HepG2 (cell line): ENCODE results near the gene RBBP8NL. TPM values are rescaled to one million over a fixed set of nuclear protein-coding genes. Genes with fewer than 3 reads are reported as not detected.

Source experiments
- ATAC-seq: fragments of 200-7000 bp; cut with Tn5 transposase; 3 replicates; pipeline ENCODE4 v1.9.1; 2020; ENCODE audit warnings: mild to moderate bottlenecking, moderate library complexity
- BruUV-seq: library from RNA; stranded (reverse); fragments of 400-500 nt; replicated peaks from 2 replicates; lab custom pipeline; 2021; lab: Mats Ljungman, UMichigan
- CTCF ChIA-PET: fragments of 300-600 bp; formaldehyde crosslinking; extraction: SDS; loops from one replicate; lab custom pipeline; 2021; ENCODE audit warnings: low total read pairs, inconsistent platforms, low intra/inter-chr PET ratio; lab: Yijun Ruan, JAX
- POLR2A ChIA-PET: fragments of 350-600 bp; sonication (Branson Sonifier 250); formaldehyde crosslinking; loops from one replicate; lab custom pipeline; 2020; ENCODE audit warnings: antibody characterized with exemption, inconsistent platforms; lab: Yijun Ruan, JAX
- DNase-seq: peaks from one replicate; pipeline ENCODE4 v3.0.0-alpha.2; 2015; ENCODE audit warnings: low spot score
- FAIRE-seq: peaks from 3 replicates; lab custom pipeline; 2011; peaks lifted over from hg19 to GRCh38; lab: Jason Lieb, UNC
- H2AFZ ChIP-seq: one replicate; pipeline ENCODE4 v1.6.1; 2011; ENCODE audit warnings: low read length, inconsistent platforms
- H3K27ac ChIP-seq: fragments of 300-600 bp; 3 replicates; pipeline ENCODE4 v1.8.0; 2011; ENCODE audit warnings: mixed run types, mild to moderate bottlenecking, mixed read lengths, low read length, inconsistent platforms; ENCODE audit not compliant: insufficient read depth; ENCODE audit errors: extremely low read length
- H3K27me3 ChIP-seq, 2 experiments: fragments of 200-600 bp in 1 of 2; 2 replicates in 1 of 2; 3 replicates in 1 of 2; pipeline versions ENCODE4 v1.6.0 to v1.8.0; 2011; ENCODE audit warnings: low read length in 2 of 2, mild to moderate bottlenecking in 2 of 2, moderate library complexity in 2 of 2, inconsistent platforms in 1 of 2; ENCODE audit not compliant: insufficient read depth in 2 of 2, control insufficient read depth in 1 of 2
- H3K36me3 ChIP-seq, 2 experiments: fragments of 200-600 bp in 1 of 2; replicated peaks in 1 of 2; 2 replicates in 1 of 2; 3 replicates in 1 of 2; pipeline versions ENCODE4 v1.5.1 to v1.8.0; 2011; ENCODE audit warnings: low read length in 2 of 2, inconsistent platforms in 1 of 2; ENCODE audit not compliant: insufficient read depth in 2 of 2, control insufficient read depth in 1 of 2
- H3K4me1 ChIP-seq: 2 replicates; pipeline ENCODE4 v1.5.1; 2012; ENCODE audit warnings: low read length, inconsistent platforms; ENCODE audit not compliant: insufficient read depth
- H3K4me2 ChIP-seq: 2 replicates; pipeline ENCODE4 v1.6.0; 2011; ENCODE audit warnings: low read depth, low read length, inconsistent platforms
- H3K4me3 ChIP-seq, 3 experiments: fragments of 200-600 bp in 1 of 3; sonication (generic), shearing (Covaris generic) in 1 of 3; replicated peaks in 1 of 3; 2 replicates each; pipeline ENCODE4 v1.5.1; 2011 to 2016; ENCODE audit warnings: low read length in 3 of 3, inconsistent platforms in 2 of 3, low read depth in 2 of 3, mild to moderate bottlenecking in 2 of 3, control low read depth in 1 of 3, mixed read lengths in 1 of 3; ENCODE audit not compliant: insufficient read depth in 1 of 3
- H3K79me2 ChIP-seq: one replicate; pipeline ENCODE4 v1.6.1; 2011; ENCODE audit warnings: low read length, inconsistent platforms; ENCODE audit not compliant: insufficient read depth
- H3K9ac ChIP-seq: 2 replicates; pipeline ENCODE4 v1.6.0; 2011; ENCODE audit warnings: mild to moderate bottlenecking, low read depth, low read length, inconsistent platforms; ENCODE audit not compliant: insufficient read depth
- H3K9me3 ChIP-seq: 2 replicates; pipeline ENCODE4 v1.5.1; 2012; ENCODE audit warnings: mild to moderate bottlenecking, low read length
- H4K20me1 ChIP-seq: 2 replicates; pipeline ENCODE4 v1.6.0; 2011; ENCODE audit warnings: inconsistent platforms, mild to moderate bottlenecking, low read length, moderate library complexity; ENCODE audit not compliant: insufficient read depth
- CCDC6 ChIP-seq: sonication (generic); formaldehyde crosslinking; IDR thresholded peaks from 2 replicates; pipeline ENCODE4 v1.8.1; 2022; ENCODE audit warnings: mild to moderate bottlenecking, missing genetic modification reagents, moderate library complexity
- HMGA1 ChIP-seq: sonication (generic); formaldehyde crosslinking; conservative IDR thresholded peaks from 2 replicates; pipeline ENCODE4 v1.4.0; 2020; ENCODE audit warnings: missing genetic modification reagents
- HOXD1 ChIP-seq: sonication (generic); formaldehyde crosslinking; IDR thresholded peaks from 2 replicates; pipeline ENCODE4 v1.5.0; 2020; ENCODE audit warnings: missing genetic modification reagents
- KDM5B ChIP-seq: sonication (generic); formaldehyde crosslinking; IDR thresholded peaks from 2 replicates; pipeline ENCODE4 v1.4.0; 2020; ENCODE audit warnings: missing genetic modification reagents, mild to moderate bottlenecking, borderline replicate concordance
- MEF2D ChIP-seq: sonication (generic); formaldehyde crosslinking; IDR thresholded peaks from 2 replicates; pipeline ENCODE4 v1.5.1; 2020; ENCODE audit warnings: mild to moderate bottlenecking, missing genetic modification reagents
- MXD3 ChIP-seq: IDR thresholded peaks from 2 replicates; pipeline ENCODE4 v1.6.1; 2016; ENCODE audit warnings: mild to moderate bottlenecking, missing biosample characterization, missing genetic modification reagents
- PHF5A ChIP-seq: IDR thresholded peaks from one replicate; pipeline ENCODE4 v1.6.1; 2018; ENCODE audit warnings: low read depth, missing genetic modification reagents; ENCODE audit not compliant: unreplicated experiment
- REST ChIP-seq, 2 experiments: IDR thresholded peaks; 2 replicates each; pipeline ENCODE4 v1.6.1; 2011 to 2012; ENCODE audit warnings: low read length in 2 of 2, borderline replicate concordance in 1 of 2, low read depth in 1 of 2, mild to moderate bottlenecking in 1 of 2, moderate library complexity in 1 of 2
- RXRB ChIP-seq: IDR thresholded peaks from 2 replicates; pipeline ENCODE4 v1.6.1; 2016; ENCODE audit warnings: borderline replicate concordance, missing genetic modification reagents, missing compliant biosample characterization
- TFDP1 ChIP-seq: IDR thresholded peaks from 2 replicates; pipeline ENCODE4 v1.6.1; 2016; ENCODE audit warnings: missing compliant biosample characterization, missing genetic modification reagents, borderline replicate concordance
- ZBTB43 ChIP-seq: sonication (generic); formaldehyde crosslinking; conservative IDR thresholded peaks from 2 replicates; pipeline ENCODE4 v1.4.0; 2020; ENCODE audit warnings: missing genetic modification reagents
- ZNF530 ChIP-seq: sonication (generic); formaldehyde crosslinking; IDR thresholded peaks from 2 replicates; pipeline ENCODE4 v1.5.0; 2020; ENCODE audit warnings: low read depth, mild to moderate bottlenecking, missing genetic modification reagents
- ZNF550 ChIP-seq: sonication (generic); formaldehyde crosslinking; IDR thresholded peaks from 2 replicates; pipeline ENCODE4 v1.4.0; 2020; ENCODE audit warnings: mild to moderate bottlenecking, missing genetic modification reagents, borderline replicate concordance
- ZNF619 ChIP-seq: sonication (generic); formaldehyde crosslinking; IDR thresholded peaks from 2 replicates; pipeline ENCODE4 v1.4.0; 2020; ENCODE audit warnings: mild to moderate bottlenecking, missing genetic modification reagents
- ZNF709 ChIP-seq: sonication (generic); formaldehyde crosslinking; IDR thresholded peaks from 2 replicates; pipeline ENCODE4 v1.5.0; 2020; ENCODE audit warnings: mild to moderate bottlenecking, missing genetic modification reagents
- WGBS: methylation state at CpG from one replicate; pipeline ENCODE4 v1.1.6; 2017; ENCODE audit warnings: low lambda C conversion rate; 5-methylcytosine and 5-hydroxymethylcytosine counted together
- in situ Hi-C: cut with HindIII; loops from 2 replicates; pipeline ENCODE4 v1.10.0; 2017; ENCODE audit warnings: low pct_unique_long_range_greater_than_20kb; ENCODE audit not compliant: extremely low pct_ligation_motif_present
- intact Hi-C: fragments of 100-400 bp; cut with micrococcal nuclease; formaldehyde crosslinking; loops from one replicate; pipeline ENCODE4 v1.10.0; 2022; ENCODE audit not compliant: unreplicated experiment
- polyA plus RNA-seq, 8 experiments: library from polyadenylated mRNA; depleted of rRNA in 3 of 8; stranded (reverse) in 7 of 8; unstranded in 1 of 8; fragments of >200 nt; fragmentation: Illumina TruSeq in 4 of 8; extraction: Trizol in 4 of 8; gene quantifications; 2 replicates each; pipeline versions ENCODE4 v1.2.1 to v1.2.3, GENCODE V29; 2011 to 2016; ENCODE audit warnings: low read depth in 4 of 8, missing spikeins in 1 of 8, mixed read lengths in 1 of 8; ENCODE audit not compliant: insufficient read depth in 1 of 8
- total RNA-seq, 5 experiments: library from RNA; depleted of rRNA; stranded (reverse); fragments of >200 nt; fragmentation: Illumina TruSeq; extraction: Trizol; gene quantifications; 2 replicates each; pipeline ENCODE4 v1.2.3, GENCODE V29; 2016; ENCODE audit warnings: low read depth in 1 of 5

RBBP8NL gene
- total and polyA plus RNA-seq, 2 of the 13 experiments (the other 11 are each of a cell fraction or from before 2014, with no cell fraction given) = 0.69 to 0.86 TPM

- ATAC-seq (no peak), FAIRE-seq (no peak), DNase-seq (no peak)
- Histone ChIP-seq H4K20me1 (no peaks in the 10 kb centered on the region; the same call in 1 of the 2 replicates), H3K27me3 (peaks cover 40 to 85% of the 10 kb centered on the region in 2 experiments), H3K79me2 (no peaks in the 10 kb centered on the region), H3K4me1 (no peaks in the 10 kb centered on the region), H3K27ac (no peak overlapping the region), H3K4me3 (no peak overlapping the region), H3K36me3 (no peaks in the 10 kb centered on the region), H3K4me2 (no peak overlapping the region), H3K9me3 (no peaks in the 10 kb centered on the region), H3K9ac (no peak overlapping the region), H2AFZ (no peak overlapping the region)
- intact Hi-C loops (no loop called here), in situ Hi-C loops (no loop called here)
- WGBS = 32% methylated on average over 7 of the region's 15 CpGs
- TF ChIP-seq ZNF619 (no peak), REST (IDR thresholded peaks at IDR 0.05; ENCODE audit: borderline replicate concordance in 1 of 2, low read depth in 1 of 2, low read length in 2 of 2) (no peak), TFDP1 (CRISPR knock-in tag) (no peak), KDM5B (CRISPR knock-in tag) (no peak), CCDC6 (no peak), ZNF709 (CRISPR knock-in tag) (no peak), RXRB (CRISPR knock-in tag) (no peak), MXD3 (CRISPR knock-in tag) (no peak), ZNF530 (CRISPR knock-in tag) (no peak), HMGA1 (CRISPR knock-in tag) (no peak), PHF5A (CRISPR knock-in tag) (no peak), HOXD1 (CRISPR knock-in tag) (no peak), ZNF550 (CRISPR knock-in tag) (no peak), MEF2D (no peak), ZBTB43 (CRISPR knock-in tag) (no peak)
- POLR2A ChIA-PET = no interaction called here
- CTCF ChIA-PET = no interaction called here
- no TSS peak for BruUV-seq
Observed at GRCh38 chr20:62455929-62456328, 28.6 kb upstream of the RBBP8NL start.
